ENCODE results near the gene HRH1. TPM values are rescaled to one million over a fixed set of nuclear protein-coding genes. Genes with fewer than 3 reads are reported as not detected.
A peak's percentile ranks its signal among the peaks of the same experiment; 100 is the strongest.

HRH1 gene
- polyA plus RNA-seq, 1 donor = 1.4 TPM

- H3K36me3 ChIP-seq (ENCODE audit: control insufficient read depth, insufficient read depth, low read length) = no peaks in the 10 kb centered on the region
- 20% methylated on average over 2 of the region's 13 CpGs for WGBS (ENCODE audit: insufficient coverage, low lambda C conversion rate)
- peak overlapping the region; percentile 60 for H3K27ac ChIP-seq (ENCODE audit: low read length)
- H3K4me1 ChIP-seq (ENCODE audit: control insufficient read depth, insufficient read depth, low read length) = peaks cover 8% of the 10 kb centered on the region
- H3K4me3 ChIP-seq (ENCODE audit: low read length) = no peak overlapping the region
- DNase-seq = peak; percentile 68 to 82
- H3K9me3 ChIP-seq (ENCODE audit: control insufficient read depth, low read depth, low read length) = no peaks in the 10 kb centered on the region
- no peaks in the 10 kb centered on the region for H3K27me3 ChIP-seq (ENCODE audit: control insufficient read depth, insufficient read depth, low read length)
Measured at GRCh38 chr3:11140030-11140712, 14.1 kb upstream of the HRH1 start.

DNA sequence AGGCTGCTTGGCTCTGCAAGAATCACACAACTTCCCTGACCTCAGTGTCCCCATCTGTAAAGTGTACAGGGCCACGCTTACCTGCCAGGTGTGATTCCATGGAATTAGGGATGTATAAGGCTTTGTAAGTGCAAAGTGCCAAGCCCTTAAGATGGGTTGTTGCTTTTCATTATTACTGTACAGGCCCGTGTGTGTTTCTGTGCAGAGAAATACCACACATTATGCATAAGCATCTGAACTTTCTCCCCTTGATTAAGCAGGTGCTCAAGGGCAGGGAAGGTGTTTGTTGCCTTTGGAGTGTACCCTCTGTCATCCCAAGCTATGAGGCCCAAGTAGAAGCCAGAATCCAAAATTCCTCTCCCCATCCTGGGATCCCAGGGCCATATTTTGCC lies 13.6 kb upstream of the HRH1 start:
- Histone ChIP-seq H3K27ac (ENCODE audit: low read length) (peak overlapping the region; percentile 60), H3K9me3 (ENCODE audit: control insufficient read depth, low read depth, low read length) (no peaks in the 10 kb centered on the region), H3K4me3 (ENCODE audit: low read length) (no peak overlapping the region), H3K4me1 (ENCODE audit: control insufficient read depth, insufficient read depth, low read length) (peaks cover 8% of the 10 kb centered on the region), H3K36me3 (ENCODE audit: control insufficient read depth, insufficient read depth, low read length) (no peaks in the 10 kb centered on the region), H3K27me3 (ENCODE audit: control insufficient read depth, insufficient read depth, low read length) (no peaks in the 10 kb centered on the region)
- WGBS (ENCODE audit: insufficient coverage, low lambda C conversion rate) = no CpG with 5 or more reads among the region's 2 CpGs
- DNase-seq = no peak

GRCh38 chr3:11143476-11143875 lies 10.8 kb upstream of the HRH1 start:
- 80% methylated on average over 1 of the region's 5 CpGs for WGBS (ENCODE audit: insufficient coverage, low lambda C conversion rate)
- Histone ChIP-seq H3K4me3 (ENCODE audit: low read length) (no peak overlapping the region), H3K4me1 (ENCODE audit: control insufficient read depth, insufficient read depth, low read length) (peaks cover 8% of the 10 kb centered on the region), H3K36me3 (ENCODE audit: control insufficient read depth, insufficient read depth, low read length) (no peaks in the 10 kb centered on the region), H3K27me3 (ENCODE audit: control insufficient read depth, insufficient read depth, low read length) (no peaks in the 10 kb centered on the region), H3K9me3 (ENCODE audit: control insufficient read depth, low read depth, low read length) (no peaks in the 10 kb centered on the region), H3K27ac (ENCODE audit: low read length) (no peak overlapping the region)
- no peak for DNase-seq

GRCh38 chr3:11144996-11145395 lies 9.3 kb upstream of the HRH1 start:
- no CpG with 5 or more reads among the region's 5 CpGs for WGBS (ENCODE audit: insufficient coverage, low lambda C conversion rate)
- no peak for DNase-seq

DNA sequence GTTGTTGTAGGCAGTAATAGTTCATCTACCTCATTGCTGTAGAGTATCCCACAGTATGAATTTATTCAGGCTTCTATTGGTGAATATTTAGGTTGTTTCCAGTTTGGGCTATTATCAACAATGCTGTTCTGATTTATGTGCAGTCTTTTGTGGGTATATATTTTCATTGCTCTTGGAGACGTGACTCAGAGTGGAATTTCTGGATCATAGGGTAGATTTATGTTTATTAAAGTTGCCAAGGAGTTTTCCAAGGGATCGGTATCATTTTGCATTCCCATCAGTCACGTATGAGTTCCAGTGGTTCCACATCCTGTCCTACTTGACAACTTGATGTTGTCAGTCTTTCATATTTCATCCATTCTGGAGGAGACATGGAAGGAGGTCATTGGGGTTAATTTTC lies 8.4 kb upstream of the HRH1 start:
- peaks cover 1% of the 10 kb centered on the region for H3K4me1 ChIP-seq (ENCODE audit: control insufficient read depth, insufficient read depth, low read length)
- no peak for DNase-seq
- H3K27ac ChIP-seq (ENCODE audit: low read length) = no peak overlapping the region
- no peaks in the 10 kb centered on the region for H3K9me3 ChIP-seq (ENCODE audit: control insufficient read depth, low read depth, low read length)
- H3K27me3 ChIP-seq (ENCODE audit: control insufficient read depth, insufficient read depth, low read length) = peaks cover 8% of the 10 kb centered on the region
- no peaks in the 10 kb centered on the region for H3K36me3 ChIP-seq (ENCODE audit: control insufficient read depth, insufficient read depth, low read length)
- H3K4me3 ChIP-seq (ENCODE audit: low read length) = no peak overlapping the region
- no CpG with 5 or more reads among the region's 3 CpGs for WGBS (ENCODE audit: insufficient coverage, low lambda C conversion rate)

More at GRCh38 chr3:11144996-11145395, 9.3 kb upstream of the HRH1 start:
- H3K36me3 ChIP-seq (ENCODE audit: control insufficient read depth, insufficient read depth, low read length) = no peaks in the 10 kb centered on the region
- H3K27me3 ChIP-seq (ENCODE audit: control insufficient read depth, insufficient read depth, low read length) = peaks cover 5% of the 10 kb centered on the region
- no peak overlapping the region for H3K27ac ChIP-seq (ENCODE audit: low read length)
- H3K4me1 ChIP-seq (ENCODE audit: control insufficient read depth, insufficient read depth, low read length) = peaks cover 8% of the 10 kb centered on the region
- H3K9me3 ChIP-seq (ENCODE audit: control insufficient read depth, low read depth, low read length) = no peaks in the 10 kb centered on the region
- no peak overlapping the region for H3K4me3 ChIP-seq (ENCODE audit: low read length)

GRCh38 chr3:11146773-11147660 lies 7.3 kb upstream of the HRH1 start:
- no peaks in the 10 kb centered on the region for H3K4me1 ChIP-seq (ENCODE audit: control insufficient read depth, insufficient read depth, low read length)
- no peaks in the 10 kb centered on the region for H3K36me3 ChIP-seq (ENCODE audit: control insufficient read depth, insufficient read depth, low read length)
- H3K27me3 ChIP-seq (ENCODE audit: control insufficient read depth, insufficient read depth, low read length) = peaks cover 16% of the 10 kb centered on the region
- 23% methylated on average over 3 of the region's 6 CpGs for WGBS (ENCODE audit: insufficient coverage, low lambda C conversion rate)
- no peak for DNase-seq
- H3K4me3 ChIP-seq (ENCODE audit: low read length) = no peak overlapping the region
- no peak overlapping the region for H3K27ac ChIP-seq (ENCODE audit: low read length)
- no peaks in the 10 kb centered on the region for H3K9me3 ChIP-seq (ENCODE audit: control insufficient read depth, low read depth, low read length)

GRCh38 chr3:11150256-11150655 lies 4.0 kb upstream of the HRH1 start:
- Histone ChIP-seq H3K36me3 (ENCODE audit: control insufficient read depth, insufficient read depth, low read length) (no peaks in the 10 kb centered on the region), H3K27me3 (ENCODE audit: control insufficient read depth, insufficient read depth, low read length) (peaks cover 39% of the 10 kb centered on the region), H3K9me3 (ENCODE audit: control insufficient read depth, low read depth, low read length) (no peaks in the 10 kb centered on the region), H3K27ac (ENCODE audit: low read length) (no peak overlapping the region), H3K4me1 (ENCODE audit: control insufficient read depth, insufficient read depth, low read length) (peaks cover 3% of the 10 kb centered on the region), H3K4me3 (ENCODE audit: low read length) (no peak overlapping the region)
- 94% methylated on average over 3 of the region's 7 CpGs for WGBS (ENCODE audit: insufficient coverage, low lambda C conversion rate)
- DNase-seq = no peak

DNA sequence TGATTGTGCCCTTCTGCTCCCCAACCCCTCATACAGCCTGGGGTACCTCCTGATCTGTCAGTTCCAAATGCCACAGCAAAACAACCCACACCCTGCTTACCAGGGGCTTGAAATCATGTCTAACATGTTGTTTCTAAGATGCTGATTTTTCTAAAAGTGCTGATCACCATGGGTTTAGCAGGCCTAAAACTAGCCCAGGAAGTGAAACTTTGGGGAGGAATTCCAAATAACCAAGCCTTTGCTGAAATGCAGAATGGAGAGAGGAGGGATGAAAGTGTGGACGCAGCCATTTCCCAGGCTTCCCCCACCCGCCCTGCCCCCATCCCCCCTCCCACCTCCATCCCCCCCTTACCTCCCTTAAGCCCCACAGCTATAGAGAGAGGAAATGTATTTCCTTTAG lies 2.0 kb upstream of the HRH1 start:
- H3K4me1 ChIP-seq (ENCODE audit: control insufficient read depth, insufficient read depth, low read length) = peaks cover 3% of the 10 kb centered on the region
- H3K36me3 ChIP-seq (ENCODE audit: control insufficient read depth, insufficient read depth, low read length) = no peaks in the 10 kb centered on the region
- DNase-seq = no peak
- H3K4me3 ChIP-seq (ENCODE audit: low read length) = no peak overlapping the region
- no peaks in the 10 kb centered on the region for H3K9me3 ChIP-seq (ENCODE audit: control insufficient read depth, low read depth, low read length)
- H3K27me3 ChIP-seq (ENCODE audit: control insufficient read depth, insufficient read depth, low read length) = peaks cover 57% of the 10 kb centered on the region
- no peak overlapping the region for H3K27ac ChIP-seq (ENCODE audit: low read length)
- no CpG with 5 or more reads among the region's 2 CpGs for WGBS (ENCODE audit: insufficient coverage, low lambda C conversion rate)

DNA sequence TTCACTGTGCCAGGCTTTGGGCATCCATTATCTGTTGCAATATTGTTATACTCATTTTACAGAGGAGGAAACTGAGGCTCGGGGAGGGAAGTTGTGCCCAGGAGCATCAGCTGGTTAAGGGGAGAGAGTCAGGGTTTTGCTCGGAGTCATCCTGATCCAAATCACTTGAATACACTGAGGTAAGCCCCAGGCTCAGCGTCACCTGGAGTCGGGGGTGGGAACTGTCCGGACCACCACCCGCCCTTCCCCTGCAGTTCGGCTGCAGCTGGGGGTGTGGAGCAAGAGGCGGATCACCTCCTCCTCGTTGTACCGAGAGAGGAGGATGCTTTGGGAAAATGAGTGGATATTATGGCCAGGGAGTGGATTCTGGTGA lies 646 bp downstream of the HRH1 start:
- H3K36me3 ChIP-seq (ENCODE audit: control insufficient read depth, insufficient read depth, low read length) = no peaks in the 10 kb centered on the region
- H3K9me3 ChIP-seq (ENCODE audit: control insufficient read depth, low read depth, low read length) = no peaks in the 10 kb centered on the region
- peak overlapping the region; percentile 18 for H3K4me3 ChIP-seq (ENCODE audit: low read length)
- H3K4me1 ChIP-seq (ENCODE audit: control insufficient read depth, insufficient read depth, low read length) = peaks cover 3% of the 10 kb centered on the region
- H3K27ac ChIP-seq (ENCODE audit: low read length) = no peak overlapping the region
- H3K27me3 ChIP-seq (ENCODE audit: control insufficient read depth, insufficient read depth, low read length) = peaks cover 63% of the 10 kb centered on the region
- DNase-seq = no peak
- WGBS (ENCODE audit: insufficient coverage, low lambda C conversion rate) = no CpG with 5 or more reads among the region's 10 CpGs

DNA sequence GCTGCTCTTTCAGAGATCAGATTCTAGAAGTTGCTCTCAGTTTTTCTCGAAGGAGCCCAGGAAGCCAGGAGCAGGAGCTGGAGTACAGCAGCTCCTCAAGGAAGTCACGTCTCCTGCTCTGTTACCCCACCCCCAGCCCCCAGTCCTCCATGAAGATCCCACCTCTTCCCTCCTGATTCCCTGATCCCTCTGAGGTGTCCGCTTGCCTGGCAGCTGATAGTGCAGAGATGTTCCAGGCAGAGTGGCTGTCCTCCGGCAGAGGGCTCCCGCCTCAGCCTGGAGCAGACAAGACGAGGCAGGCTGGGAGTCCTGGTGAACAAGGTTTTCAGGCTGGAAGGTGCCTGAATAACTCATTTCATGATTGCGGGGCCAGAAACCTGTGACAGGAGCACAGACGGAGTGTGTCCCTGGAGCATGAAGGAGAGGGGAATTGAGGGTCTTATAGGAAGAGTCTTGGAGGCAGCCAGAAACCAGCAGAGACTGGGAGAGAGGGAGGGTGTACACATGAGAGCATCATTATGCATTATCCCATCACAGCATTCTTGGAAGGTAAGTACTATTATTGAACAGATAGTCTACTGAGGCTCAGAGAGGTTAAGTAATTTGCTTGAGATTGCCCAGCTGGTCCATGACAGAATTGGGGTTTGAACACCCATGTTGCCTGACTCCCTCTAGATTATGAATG lies 1.2 kb downstream of the HRH1 start:
- no peak overlapping the region for H3K27ac ChIP-seq (ENCODE audit: low read length)

More for the DNA sequence above, 1.2 kb downstream of the HRH1 start:
- H3K9me3 ChIP-seq (ENCODE audit: control insufficient read depth, low read depth, low read length) = no peaks in the 10 kb centered on the region
- WGBS (ENCODE audit: insufficient coverage, low lambda C conversion rate) = no CpG with 5 or more reads among the region's 8 CpGs
- H3K4me1 ChIP-seq (ENCODE audit: control insufficient read depth, insufficient read depth, low read length) = peaks cover 3% of the 10 kb centered on the region
- DNase-seq = peak in 1 of 2 donors; percentile 47
- no peaks in the 10 kb centered on the region for H3K36me3 ChIP-seq (ENCODE audit: control insufficient read depth, insufficient read depth, low read length)
- no peak overlapping the region for H3K4me3 ChIP-seq (ENCODE audit: low read length)
- peaks cover 63% of the 10 kb centered on the region for H3K27me3 ChIP-seq (ENCODE audit: control insufficient read depth, insufficient read depth, low read length)

All from large intestine (tissue), 3 donors.